Peyer's patch (tissue), 4 donors: Measurements from ENCODE around the gene NDUFS5. TPM values are rescaled to one million over a fixed set of nuclear protein-coding genes. Genes with fewer than 3 reads are reported as not detected.
A peak's percentile ranks its signal among the peaks of the same experiment; 100 is the strongest.
"Not testable (repeated sequence)": the region's sequence is repeated elsewhere in the genome, so short reads cannot be mapped to it uniquely, and the experiment has no call there.

Experiments used
- DNase-seq, 3 donors: peaks; one replicate each; pipeline ENCODE4 v3.0.0-alpha.2; 2017 to 2019
- H3K27ac ChIP-seq, 4 donors: fragments of 200-600 bp; sonication (generic); one replicate each; pipeline ENCODE4 v1.5.1; 2016 to 2019
- H3K27me3 ChIP-seq, 2 donors: fragments of 200-600 bp; sonication (generic); one replicate each; pipeline ENCODE4 v1.5.1; 2019
- H3K36me3 ChIP-seq, 3 donors: fragments of 200-600 bp; sonication (generic); one replicate each; pipeline ENCODE4 v1.5.1; 2016 to 2019
- H3K4me1 ChIP-seq, 4 donors: fragments of 200-600 bp; sonication (generic); one replicate each; pipeline ENCODE4 v1.5.1; 2016 to 2019
- H3K4me3 ChIP-seq, 4 donors: fragments of 200-600 bp; sonication (generic); 1 replicate in 3 of 4; 2 replicates in 1 of 4; pipeline ENCODE4 v1.5.1; 2016 to 2019; ENCODE audit warnings: mild to moderate bottlenecking in 1 of 4
- H3K9me3 ChIP-seq, 4 donors: fragments of 200-600 bp; sonication (generic); one replicate each; pipeline ENCODE4 v1.5.1; 2016 to 2019; ENCODE audit warnings: mild to moderate bottlenecking in 1 of 4
- POLR2A ChIP-seq, 2 donors: fragments of 450-650 bp; IDR thresholded peaks; one replicate each; pipeline ENCODE4 v1.5.1; 2017; ENCODE audit warnings: antibody characterized with exemption in 2 of 2, mild to moderate bottlenecking in 2 of 2, moderate library complexity in 2 of 2
- total RNA-seq, 4 donors: library from RNA; depleted of rRNA; stranded (reverse); fragments of >200 nt; gene quantifications; one replicate each; pipeline ENCODE4 v1.1.0, GENCODE V29; 2016
- TF ChIP-seq, protein P1 (sequence below), 6 experiments: fragments of 450-650 bp in 4 of 6; fragments of 200-600 bp in 2 of 6; sonication (generic) in 1 of 6; IDR thresholded peaks; one replicate each; pipeline ENCODE4 v1.5.1; 2017 to 2019; ENCODE audit warnings: antibody characterized with exemption in 6 of 6, mild to moderate bottlenecking in 3 of 6, moderate library complexity in 1 of 6

Gene NDUFS5
- total RNA-seq: 100 to 1,000 TPM; 192 to 562 (median 213) TPM

DNA sequence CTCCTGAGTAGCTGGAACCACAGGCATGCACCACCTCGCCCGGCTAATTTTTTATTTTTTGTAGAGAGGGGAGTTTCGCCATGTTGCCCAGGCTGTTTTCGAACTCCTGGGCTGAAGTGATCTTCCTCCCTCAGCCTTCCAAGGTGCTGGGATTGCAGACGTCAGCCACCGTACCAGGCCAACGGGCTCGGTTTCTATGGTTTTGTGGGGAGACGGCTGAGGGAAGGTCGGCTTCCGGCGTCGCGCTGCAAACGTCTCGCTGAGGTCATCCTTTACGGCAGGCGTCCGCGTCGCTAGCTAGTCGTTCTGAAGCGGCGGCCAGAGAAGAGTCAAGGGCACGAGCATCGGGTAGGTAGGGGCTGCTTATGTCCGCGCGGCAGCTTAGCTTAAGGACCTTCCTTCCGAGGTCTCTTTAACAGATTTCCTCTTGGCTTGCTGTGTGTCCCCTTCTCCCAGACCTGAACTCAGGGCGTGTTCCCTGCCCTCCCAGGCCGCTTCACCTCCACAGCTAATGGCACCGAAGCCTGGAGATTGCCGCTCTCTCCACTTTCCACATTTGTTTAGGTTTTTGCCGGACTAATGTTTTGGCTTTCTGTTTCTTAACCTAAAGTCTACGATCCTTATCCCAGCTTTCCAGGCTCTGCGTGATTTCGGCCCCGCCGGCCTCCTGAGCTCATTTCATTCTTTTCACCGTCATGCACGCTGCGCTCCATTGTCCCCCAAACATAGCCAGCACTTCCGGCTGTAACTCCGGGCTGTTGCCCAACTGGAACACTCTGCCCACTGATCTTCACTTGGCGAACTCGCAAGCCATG lies at the start of gene NDUFS5:
Gene NDUFS5 (plus strand): TSS at position 300 of the 815 bp plus-strand sequence. CDS start 2,375 bp downstream, outside the sequence.
- DNase-seq: peak; percentile 86 to 96 (median 92)
- Histone ChIP-seq H3K27ac (peak within 1 kb of the TSS; percentile 78 to 96 (median 87)), H3K36me3 (peaks cover 0 to 26% (median 0%) of the 10 kb centered on the region in 3 donors), H3K4me1 (peaks cover 0 to 11% (median 5%) of the 10 kb centered on the region in 4 donors), H3K9me3 (no peaks in the 10 kb centered on the region), H3K4me3 (peak within 1 kb of the TSS; percentile 51 to 70 (median 68)), H3K27me3 (no peaks in the 10 kb centered on the region)
- TF ChIP-seq, protein P1, sequence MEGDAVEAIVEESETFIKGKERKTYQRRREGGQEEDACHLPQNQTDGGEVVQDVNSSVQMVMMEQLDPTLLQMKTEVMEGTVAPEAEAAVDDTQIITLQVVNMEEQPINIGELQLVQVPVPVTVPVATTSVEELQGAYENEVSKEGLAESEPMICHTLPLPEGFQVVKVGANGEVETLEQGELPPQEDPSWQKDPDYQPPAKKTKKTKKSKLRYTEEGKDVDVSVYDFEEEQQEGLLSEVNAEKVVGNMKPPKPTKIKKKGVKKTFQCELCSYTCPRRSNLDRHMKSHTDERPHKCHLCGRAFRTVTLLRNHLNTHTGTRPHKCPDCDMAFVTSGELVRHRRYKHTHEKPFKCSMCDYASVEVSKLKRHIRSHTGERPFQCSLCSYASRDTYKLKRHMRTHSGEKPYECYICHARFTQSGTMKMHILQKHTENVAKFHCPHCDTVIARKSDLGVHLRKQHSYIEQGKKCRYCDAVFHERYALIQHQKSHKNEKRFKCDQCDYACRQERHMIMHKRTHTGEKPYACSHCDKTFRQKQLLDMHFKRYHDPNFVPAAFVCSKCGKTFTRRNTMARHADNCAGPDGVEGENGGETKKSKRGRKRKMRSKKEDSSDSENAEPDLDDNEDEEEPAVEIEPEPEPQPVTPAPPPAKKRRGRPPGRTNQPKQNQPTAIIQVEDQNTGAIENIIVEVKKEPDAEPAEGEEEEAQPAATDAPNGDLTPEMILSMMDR (IDR thresholded peaks at IDR 0.05): no peak
- TF ChIP-seq POLR2A (IDR thresholded peaks at IDR 0.05): peak; percentile 73 to 90

DNA sequence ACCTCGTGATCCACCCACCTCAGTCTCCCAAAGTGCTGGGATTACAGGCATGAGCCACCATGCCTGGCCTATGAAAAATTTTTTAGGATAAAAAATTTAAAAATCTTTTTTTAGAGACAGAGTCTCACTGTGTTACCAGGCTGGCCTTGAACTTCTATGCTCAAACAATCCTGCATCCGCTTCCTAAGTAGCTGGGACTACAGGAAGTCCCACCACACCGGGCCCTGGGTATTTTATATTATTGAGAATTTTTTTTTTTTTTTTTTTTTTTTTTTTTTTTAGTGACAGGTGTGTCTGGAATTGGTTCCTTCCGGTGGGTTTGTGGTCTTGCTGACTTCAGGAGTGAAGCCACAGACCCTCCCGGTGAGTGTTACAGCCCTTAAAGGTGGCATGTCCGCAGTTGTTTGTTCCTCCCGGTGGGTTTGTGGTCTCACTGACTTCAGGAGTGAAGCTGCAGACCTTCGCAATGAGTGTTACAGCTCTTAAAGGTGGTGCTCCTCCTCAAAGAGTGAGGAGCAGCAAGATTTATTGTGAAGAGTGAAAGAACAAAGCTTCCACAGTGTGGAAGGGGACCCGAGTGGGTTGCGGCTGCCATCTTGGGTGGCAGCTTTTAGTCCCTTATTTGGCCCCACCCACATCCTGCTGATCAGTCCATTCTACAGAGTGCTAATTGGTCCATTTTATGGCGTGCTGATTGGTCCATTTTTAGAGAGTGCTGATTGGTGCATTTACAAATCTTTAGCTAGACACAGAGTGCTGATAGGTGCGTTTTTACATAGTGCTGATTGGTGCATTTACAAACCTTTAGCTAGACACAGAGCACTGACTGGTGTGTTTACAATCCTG lies 48.5 kb upstream of the NDUFS5 start:
- peak in 2 of 3 donors; percentile 46 to 71 for DNase-seq
- not testable (repeated sequence) for H3K4me1 ChIP-seq, H3K27me3 ChIP-seq, H3K36me3 ChIP-seq, H3K27ac ChIP-seq, H3K9me3 ChIP-seq, H3K4me3 ChIP-seq

DNA sequence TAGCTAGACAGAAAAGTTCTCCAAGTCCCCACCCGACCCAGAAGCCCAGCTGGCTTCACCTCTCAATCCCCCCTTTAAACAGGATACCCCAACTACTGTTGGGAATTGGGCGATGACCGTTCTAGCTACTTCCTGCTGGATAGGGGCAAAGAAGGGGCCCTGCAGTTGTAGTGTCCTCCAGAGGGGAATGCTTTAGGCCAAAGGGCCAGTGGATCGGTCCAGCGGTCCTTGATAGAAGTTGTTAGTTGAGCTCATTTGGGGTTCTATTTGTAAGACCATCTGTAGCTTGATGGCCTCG lies 48.0 kb upstream of the NDUFS5 start:
- H3K4me3 ChIP-seq, H3K27ac ChIP-seq, H3K4me1 ChIP-seq, DNase-seq, H3K9me3 ChIP-seq, H3K27me3 ChIP-seq, H3K36me3 ChIP-seq: not testable (repeated sequence)

DNA sequence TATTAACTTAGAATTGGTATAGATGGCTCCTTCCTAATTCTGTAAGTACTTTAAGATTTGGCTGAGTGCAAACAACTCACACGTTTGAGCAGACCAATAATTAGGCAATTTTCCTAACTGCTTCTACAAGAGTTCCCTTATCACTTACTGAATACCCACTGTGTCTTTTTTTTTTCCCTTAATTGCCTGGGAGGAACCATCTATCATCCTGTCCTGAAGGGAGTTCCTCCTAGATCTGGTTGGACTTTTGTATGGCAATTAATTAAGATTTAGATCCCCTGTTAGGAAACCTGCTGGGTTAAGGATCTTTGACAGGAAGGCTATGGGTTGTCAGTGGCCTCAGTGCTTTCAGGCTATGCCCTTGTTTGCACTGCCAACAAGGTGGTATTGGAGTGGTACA lies 46.8 kb upstream of the NDUFS5 start:
- not testable (repeated sequence) for H3K27me3 ChIP-seq, H3K4me1 ChIP-seq, H3K9me3 ChIP-seq, H3K4me3 ChIP-seq, DNase-seq, H3K36me3 ChIP-seq, H3K27ac ChIP-seq

DNA sequence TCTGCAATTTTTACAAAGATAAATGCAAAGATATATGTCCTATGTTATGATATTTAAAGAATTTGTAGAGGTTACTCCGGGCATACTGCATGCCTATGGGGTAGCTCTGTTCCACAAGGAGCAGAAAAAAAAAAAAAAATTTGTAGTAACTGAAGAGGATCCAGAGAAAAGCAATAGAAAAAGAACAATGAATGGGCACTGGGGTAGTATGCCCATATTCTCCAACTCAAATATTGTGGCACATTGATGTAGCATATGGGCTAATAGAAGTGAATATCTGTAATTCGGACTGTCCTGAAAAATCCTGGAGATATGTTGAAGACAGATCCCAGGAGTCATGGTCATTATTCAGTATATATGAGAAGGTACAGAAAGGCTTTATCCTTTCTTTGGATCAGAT lies 36.2 kb upstream of the NDUFS5 start:
- Histone ChIP-seq H3K9me3 (no peaks in the 10 kb centered on the region), H3K36me3 (no peaks in the 10 kb centered on the region), H3K4me3 (no peak overlapping the region), H3K4me1 (peaks cover 0 to 21% (median 2%) of the 10 kb centered on the region in 4 donors), H3K27ac (peak overlapping the region in 1 of 4 donors; percentile 97), H3K27me3 (no peaks in the 10 kb centered on the region)
- DNase-seq: no peak
- TF ChIP-seq POLR2A (IDR thresholded peaks at IDR 0.05): no peak
- TF ChIP-seq, protein P1 (IDR thresholded peaks at IDR 0.05): no peak

DNA sequence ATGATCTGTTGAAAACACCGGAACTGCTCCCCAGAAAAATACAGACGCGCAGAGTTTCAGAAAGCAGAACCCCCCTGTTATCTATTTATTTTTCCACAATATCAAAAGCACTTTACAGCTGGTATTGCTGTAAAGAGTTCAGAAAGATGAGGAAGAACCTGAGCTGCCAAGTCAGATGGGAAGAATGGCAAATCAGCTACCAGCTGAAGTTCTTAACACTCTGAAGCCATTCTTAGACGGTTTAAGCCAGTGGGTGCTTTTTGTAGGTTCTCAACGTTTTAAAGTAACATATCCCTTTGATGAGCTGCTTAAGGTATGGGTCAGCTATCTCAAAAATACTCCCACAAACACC lies 35.8 kb upstream of the NDUFS5 start:
- H3K4me1 ChIP-seq: peaks cover 0 to 21% (median 2%) of the 10 kb centered on the region in 4 donors
- peaks cover 0 to 3% (median 0%) of the 10 kb centered on the region in 3 donors for H3K36me3 ChIP-seq
- no peak for DNase-seq
- peak overlapping the region; percentile 73 to 100 (median 98) for H3K4me3 ChIP-seq
- no peak for TF ChIP-seq POLR2A (IDR thresholded peaks at IDR 0.05)
- TF ChIP-seq, protein P1 (IDR thresholded peaks at IDR 0.05): no peak
- peak overlapping the region; percentile 87 to 99 (median 97) for H3K27ac ChIP-seq
- no peaks in the 10 kb centered on the region for H3K9me3 ChIP-seq
- no peaks in the 10 kb centered on the region for H3K27me3 ChIP-seq
